Suppressor macrophage treated with lipopolysaccharide for 4 hours (primary cell): Measurements from ENCODE around the gene TLR6.
"Not testable (repeated sequence)": the region's sequence is repeated elsewhere in the genome, so short reads cannot be mapped to it uniquely, and the experiment has no call there.

Experiments
- DNase-seq: peaks from one replicate; pipeline ENCODE4 v3.0.0-alpha.2; 2020

The TLR6 gene

DNA sequence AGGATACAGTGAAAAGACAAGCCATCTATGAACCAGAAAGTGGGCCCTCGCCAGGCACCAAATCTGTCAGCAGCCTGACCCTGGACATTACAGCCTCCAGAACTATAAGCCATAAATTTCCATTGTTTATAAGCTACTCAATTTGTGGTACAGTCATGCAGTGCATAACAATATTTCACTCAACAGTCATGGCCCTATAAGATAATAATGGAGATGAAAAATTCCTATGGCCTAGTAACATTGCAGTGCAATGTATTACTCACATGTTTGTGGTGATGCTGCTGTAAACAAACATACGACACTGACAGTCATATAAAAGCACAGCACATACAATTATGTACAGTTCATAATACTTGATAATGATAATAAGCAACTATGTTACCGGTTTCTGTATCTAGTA, 34.9 kb downstream of the TLR6 start:
- DNase-seq, result no peak

DNA sequence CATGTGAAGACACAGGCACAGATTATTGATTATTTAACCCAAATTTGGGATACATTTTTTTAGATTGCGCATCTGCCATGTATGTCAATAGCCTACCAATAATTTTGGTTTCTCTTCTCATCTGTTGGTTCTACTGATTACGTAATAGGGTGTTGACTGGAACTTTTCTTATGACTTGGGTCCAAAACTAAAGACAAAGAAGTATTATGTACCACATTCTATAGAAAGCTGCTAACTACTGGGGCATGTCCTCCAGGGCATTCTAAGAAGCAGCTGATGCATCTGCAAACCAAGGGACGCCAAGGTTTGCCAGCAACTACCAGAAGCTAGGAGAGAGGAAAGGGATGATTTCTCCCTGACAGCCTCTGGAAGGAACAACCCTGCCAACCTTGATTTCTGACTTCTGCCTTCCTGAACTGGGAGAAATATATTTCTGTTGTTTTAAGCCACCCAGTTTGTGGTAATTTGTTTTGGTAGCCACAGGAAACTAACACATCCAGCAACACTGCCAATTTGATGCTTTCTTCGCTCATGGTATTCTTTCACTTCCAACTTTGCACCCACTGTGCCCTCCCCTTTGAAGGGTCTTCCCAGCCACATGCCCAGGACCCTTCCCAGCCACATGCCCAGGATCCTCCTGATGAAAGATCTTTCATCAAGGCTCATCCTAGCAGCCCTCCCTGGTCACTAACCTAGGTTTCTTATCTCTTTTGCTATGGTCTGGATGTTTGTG, 36.1 kb downstream of the TLR6 start:
- peak; percentile 46 for DNase-seq

DNA sequence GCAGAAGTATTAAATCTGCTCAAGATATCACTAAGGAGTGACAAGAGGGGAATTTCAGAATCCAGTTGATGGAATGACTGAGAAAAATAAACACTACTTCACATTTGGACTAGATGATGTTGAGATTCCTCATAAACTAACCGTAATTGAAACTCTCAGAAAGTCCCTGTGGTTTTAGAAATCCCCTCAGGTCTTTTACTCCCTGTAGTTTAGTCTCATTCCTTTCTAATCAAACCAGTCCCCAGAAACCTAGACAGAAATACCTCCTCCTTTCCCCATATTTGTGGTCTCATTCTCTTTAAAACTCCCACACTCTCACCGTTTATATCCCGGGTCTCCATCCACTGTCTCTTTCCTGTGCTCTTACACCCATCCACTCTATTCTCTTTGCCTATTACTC, 37.0 kb downstream of the TLR6 start:
- DNase-seq, result peak; percentile 69

DNA sequence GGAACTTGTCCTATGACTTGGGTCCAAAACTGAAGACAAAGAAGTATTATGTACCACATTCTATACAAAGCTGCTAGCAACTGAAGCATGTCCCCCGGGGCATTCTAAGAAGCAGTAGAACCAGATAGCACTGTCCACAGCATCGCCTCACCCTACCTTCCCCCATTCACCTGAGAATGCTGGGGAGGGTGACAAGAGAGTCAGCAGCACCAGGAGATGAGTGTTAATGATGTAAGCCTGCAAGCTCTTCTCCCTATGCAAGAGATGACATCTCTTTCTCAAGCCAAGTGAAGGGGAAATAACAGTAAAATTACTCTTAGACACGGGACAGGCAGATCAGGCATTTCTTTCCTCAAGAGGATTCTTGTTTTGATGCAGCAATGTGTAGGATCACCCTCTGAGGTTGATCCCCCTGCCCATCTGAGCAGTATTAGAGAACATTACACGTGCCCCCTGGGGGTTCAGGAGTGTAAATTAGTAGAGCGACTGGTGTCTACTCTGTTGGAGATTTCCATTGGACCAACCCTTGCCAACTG, 38.1 kb downstream of the TLR6 start:
- peak; percentile 70 for DNase-seq

DNA sequence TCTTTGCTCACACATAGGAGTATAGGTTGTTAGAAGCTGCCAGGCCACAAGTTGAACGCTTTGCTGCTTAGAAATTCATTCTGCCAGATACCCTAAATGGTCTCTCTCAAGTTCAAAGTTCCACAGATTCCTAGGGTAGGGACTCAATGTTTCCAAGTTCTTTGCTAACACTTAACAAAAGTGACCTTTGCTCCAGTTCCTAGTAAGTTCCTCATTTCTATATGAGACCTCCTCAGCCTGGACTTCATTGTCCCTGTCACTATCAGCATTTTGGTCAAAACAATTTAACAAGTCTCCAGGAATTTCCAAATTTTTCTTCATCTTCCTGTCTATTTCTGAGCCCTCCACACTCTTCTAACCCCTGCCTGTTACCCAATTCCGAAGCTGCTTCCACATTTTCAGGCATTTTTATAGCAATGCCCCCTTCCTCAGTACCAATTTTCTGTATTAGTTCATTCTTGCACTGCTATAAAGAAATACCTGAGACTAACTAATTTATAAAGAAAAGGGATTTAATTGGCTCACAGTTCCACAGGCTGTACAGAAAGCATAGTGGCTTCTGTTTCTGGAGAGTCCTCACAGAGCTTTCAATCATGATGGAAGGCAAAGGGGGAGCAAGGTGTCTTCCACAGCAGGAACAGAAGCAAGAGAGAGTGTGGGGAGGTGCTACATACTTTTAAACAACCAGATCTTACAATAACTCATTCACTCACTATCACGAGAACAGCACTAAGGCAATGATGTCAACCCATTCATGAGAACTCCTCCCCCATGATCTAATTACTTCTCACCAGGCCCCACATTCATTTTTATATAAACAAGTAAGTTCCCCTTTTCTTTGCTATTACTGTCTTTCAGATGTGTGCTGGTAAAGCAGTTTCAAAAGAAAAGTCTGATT, 40.5 kb downstream of the TLR6 start:
- peak; percentile 92 for DNase-seq

DNA sequence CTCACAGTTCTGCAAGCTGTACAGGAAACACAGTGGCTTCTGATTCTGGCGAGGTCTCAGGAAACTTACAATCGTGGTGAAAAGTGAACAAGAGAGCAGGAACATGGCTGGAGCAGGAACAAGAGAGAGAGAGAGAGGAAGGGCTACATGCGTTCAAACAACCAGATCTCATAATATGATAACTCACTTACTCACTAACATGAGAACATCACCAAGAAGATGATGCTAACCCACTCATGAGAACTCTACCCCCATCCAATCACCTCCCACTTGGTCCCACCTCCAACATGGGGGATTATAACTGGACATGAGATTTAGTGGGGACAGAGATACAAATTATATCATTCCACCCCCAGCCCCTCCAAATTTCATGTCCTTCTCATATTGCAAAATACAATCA, 42.2 kb downstream of the TLR6 start:
- DNase-seq, result no peak

DNA sequence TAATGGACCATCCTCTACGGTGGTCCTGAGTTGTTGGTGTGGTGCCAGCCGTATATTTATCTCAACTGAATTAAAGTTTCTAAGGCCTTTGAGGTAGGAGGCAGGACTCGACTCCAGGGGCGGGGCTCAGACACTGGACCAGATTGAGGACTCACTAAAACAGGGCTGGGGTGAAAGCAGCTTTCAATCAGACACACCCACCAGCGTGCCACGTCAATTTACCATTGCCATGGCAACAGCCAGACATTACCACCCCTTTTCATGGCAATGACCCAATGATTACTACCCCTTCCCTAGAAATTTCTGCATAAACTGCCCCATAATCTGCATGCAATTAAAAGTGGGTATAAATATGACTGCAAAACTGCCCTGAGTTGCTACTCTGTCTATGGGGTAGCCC, 45.3 kb downstream of the TLR6 start:
- DNase-seq, result no peak

DNA sequence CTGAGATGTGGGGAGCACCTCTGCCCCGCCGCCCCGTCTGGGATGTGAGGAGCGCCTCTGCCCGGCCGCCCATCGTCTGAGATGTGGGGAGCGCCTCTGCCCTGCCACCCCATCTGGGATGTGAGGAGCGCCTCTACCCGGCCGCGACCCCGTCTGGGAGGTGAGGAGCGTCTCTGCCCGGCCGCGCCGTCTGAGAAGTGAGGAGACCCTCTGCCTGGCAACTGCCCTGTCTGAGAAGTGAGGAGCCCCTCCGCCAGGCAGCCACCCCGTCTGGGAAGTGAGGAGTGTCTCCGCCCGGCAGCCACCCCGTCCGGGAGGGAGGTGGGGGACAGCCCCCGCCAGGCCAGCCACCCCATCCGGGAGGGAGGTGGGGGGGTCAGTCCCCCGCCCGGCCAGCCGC, 49.2 kb downstream of the TLR6 start:
- not testable (repeated sequence) for DNase-seq

DNA sequence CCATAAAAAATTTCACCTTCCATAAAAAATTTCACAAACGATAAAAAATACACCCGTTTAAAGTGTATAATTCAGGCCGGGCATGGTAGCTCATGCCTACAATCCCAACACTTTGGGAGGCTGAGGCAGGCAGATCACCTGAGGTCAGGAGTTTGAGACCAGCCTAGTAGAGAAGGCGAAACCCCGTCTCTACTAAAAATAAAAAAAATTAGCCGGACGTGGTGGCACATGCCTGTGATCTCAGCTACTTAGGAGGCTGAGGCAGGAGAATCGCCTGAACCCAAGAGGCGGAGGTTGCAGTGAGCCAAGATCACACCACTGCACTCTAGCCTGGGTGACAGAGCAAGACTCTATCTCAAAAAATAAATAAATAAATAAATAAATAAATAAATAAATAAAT, 50.4 kb downstream of the TLR6 start:
- DNase-seq, result not testable (repeated sequence)

DNA sequence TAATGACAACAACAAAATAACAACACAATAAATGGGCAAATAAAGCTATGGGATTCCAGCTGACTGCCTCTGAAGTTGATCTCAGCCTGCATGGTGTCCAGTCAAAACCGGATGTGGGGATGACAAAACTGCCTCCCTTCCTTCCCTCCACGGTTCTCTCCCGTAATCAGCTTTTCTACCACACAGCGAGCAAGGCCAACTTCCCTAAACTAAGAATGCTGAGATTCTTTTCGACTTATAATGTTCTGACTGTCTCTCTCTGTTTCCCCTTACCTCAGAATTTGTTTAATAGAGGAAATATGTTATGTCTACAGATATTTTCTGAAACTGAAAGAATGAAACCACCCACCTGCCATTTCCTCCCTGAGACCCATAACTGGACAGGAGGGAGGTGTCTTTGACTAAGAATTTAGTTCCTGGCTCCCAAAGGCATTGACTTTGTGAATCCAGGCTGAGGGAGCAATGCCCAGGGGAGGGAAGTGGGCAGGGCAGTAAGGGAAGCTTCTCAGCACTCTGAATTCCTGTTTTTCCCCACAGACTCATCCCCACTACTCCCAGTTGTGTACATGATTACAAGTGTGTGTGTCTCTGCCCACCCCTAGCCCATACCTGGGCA, 51.0 kb downstream of the TLR6 start:
- peak; percentile 94 for DNase-seq

DNA sequence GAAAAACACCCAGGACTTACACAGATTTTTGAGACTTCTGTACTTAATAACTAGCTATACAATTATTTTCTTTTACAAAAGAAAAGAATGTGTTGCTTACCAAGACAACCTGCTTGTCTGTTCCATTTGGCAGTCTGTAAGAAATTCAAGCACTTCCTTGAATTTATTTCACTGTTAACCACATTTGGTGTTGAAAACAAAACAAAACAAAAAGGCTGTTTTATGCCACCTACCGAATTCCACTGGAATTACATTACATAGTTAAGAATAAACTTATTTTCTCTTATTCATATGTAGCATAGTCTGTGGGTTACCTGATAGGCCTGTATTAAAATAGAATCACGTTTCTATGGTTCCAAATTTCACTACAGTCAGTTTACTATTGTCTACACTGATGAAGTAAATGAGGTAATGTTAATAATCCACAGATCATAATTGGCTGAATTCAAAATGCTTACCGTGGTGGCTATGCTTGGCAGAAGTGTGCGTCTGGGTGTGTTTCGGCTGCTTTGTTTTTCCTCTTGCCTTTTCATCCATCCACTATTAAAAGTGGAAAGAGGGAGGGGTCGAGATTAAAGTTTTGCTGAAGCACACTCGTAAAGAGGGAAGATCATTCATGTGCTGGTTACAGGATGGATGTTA, 51.8 kb downstream of the TLR6 start, which contains the start of gene TLR1:
Gene TLR1, minus strand, starts transcription at position 138 of the 642 bp plus-strand sequence. CDS start 5,960 bp downstream, outside the sequence.
- peak; percentile 87 for DNase-seq

DNA sequence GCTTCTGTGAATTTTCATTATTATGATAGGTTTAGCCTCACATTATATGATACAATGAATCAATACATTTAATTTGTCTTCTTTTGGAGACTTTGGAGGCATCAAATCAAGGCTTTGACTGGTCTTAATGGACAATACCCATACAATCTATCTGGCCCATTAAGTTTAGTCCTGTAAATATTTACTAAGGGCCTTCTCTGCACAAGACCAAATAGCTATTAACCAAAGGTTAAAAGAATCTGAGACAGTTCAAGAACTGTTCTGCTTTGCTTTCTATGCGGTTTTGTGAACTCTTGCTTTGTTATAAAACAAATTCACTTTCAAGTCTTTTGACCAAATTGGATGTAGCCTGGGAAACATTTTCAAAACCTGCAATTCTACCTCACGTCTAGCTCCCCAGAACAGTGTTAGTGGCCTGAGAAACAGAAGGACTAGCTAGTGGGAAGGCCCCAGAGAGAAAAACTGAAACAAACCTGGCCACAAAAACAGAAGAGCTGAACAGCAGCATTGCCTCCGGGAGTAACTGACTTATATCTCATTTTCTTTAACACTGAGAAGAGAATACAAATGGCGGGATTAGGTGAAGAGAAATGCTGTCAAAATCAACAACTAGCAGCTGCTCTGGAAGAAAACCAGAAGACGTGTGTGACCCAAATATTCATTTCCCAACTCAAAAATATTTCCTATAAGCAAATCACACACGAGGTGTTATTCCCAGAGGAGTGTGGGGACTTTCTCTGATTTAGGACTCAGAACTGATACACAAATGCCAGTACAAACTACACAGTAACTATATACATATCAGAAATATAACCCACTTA, 52.6 kb downstream of the TLR6 start:
- peak; percentile 68 for DNase-seq

DNA sequence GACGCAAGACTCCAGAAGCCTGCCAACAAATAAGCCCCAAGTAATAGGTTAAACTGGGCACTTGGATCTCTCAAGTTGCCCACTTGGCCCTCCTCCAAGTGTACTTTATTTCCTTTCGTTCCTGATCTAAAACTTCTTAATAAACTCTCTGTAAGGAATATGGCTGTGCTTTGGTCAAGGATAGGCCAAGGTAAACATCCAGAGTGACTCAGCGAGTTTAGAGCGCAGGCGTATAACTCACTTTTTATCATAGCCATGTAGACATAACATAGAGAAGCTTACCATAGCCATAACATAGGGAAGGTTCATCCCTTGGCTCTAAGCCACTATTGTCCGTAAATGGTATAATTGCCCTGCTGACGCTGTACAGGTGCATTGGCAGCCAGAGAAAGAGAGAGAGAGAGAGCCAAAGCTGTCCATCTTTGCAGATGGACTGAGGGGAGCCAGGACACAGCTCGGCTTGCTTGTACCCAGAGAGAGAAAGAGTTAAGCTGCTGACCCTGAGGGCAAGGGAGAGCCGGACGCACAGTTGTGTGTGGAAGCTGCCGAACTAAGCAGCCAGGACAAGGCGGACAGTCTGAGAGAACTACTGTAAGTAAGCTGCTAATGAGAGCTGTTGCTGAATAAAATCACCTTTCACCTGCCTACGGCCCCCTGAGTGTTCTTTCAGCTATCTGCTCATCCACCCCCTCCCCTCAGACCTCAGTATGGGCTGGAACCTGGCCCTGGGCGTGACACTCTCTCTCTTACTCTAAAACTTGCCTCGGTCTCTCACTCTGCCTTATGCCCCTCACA, 53.9 kb downstream of the TLR6 start:
- DNase-seq, result no peak

DNA sequence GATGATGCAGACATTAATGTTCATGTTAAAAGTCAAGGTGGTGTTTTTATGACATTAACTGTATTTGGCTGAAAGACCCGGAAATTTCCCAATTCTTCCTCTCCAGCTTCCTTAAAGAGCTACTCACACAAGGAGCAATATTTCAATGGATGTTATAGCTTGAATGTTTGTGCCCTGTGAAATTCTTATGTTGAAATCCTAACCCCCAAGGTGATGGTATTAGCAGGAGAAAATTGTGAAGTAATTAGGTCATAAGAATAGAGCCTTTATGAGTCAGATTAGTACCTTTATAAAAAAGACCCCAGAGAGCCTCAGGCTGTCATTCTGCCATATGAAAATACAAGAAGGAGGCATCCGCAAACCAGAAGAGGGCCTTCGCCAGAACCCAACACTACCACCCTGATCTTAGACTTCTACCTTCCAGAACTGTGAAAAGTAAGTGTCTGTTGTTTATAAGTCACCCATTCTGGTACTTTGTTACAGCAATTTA, 55.6 kb downstream of the TLR6 start:
- DNase-seq, result no peak

DNA sequence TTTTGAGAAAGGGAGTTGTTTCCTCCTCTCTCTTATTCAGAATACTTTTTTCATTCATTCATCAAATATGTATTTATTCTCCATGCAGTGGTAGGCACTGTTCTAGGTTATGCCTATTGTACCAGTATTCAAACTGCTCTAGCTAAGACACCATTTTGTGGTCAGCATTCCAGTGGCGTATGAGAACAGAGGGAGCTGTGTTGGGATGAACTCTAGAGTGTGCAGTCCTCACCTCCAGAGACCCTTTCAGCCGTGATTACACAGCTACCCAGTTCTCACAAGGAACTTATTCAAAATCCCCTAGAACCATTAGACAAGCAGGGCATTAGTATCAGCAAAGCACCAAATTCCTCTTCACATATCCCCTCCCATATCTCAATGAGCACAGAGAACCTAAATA, 56.3 kb downstream of the TLR6 start:
- DNase-seq, result no peak

DNA sequence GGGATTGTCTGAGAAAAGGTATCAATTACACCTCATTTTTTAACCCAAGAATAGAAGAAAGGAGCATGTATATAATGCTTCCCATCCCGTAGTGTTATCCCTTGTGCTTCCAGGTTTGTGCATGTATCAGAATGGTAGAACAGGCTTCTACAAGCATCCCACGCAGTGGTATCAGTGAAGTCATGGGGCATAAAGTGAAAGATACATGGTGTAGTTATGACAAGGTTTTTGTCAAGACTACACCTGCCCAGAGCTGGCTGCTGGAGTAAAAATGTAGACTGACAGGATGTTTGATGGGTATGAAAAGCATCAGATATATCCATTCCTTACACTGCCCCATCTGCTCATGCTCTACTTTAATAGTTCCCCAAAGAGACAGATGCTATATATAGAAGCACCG, 61.5 kb downstream of the TLR6 start:
- DNase-seq, result no peak

DNA sequence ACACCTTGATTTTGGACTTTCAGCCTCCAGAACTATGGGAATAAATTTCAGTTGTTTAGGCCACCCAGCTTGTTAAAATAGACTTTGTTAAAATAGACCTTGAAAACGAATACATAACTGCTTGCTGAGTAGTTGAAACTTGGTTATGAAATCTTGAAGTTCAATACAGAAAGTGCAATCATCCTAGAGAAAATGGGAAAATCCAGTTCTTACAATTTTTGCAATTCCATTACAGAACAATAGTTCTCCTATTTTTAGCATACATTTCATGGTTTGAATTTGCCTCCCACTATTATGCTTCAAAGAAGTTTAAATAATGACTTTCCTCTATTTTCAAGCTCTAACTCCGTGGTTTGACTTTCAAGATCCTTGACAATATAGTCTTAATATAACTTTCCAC, 62.6 kb downstream of the TLR6 start:
- peak; percentile 80 for DNase-seq

DNA sequence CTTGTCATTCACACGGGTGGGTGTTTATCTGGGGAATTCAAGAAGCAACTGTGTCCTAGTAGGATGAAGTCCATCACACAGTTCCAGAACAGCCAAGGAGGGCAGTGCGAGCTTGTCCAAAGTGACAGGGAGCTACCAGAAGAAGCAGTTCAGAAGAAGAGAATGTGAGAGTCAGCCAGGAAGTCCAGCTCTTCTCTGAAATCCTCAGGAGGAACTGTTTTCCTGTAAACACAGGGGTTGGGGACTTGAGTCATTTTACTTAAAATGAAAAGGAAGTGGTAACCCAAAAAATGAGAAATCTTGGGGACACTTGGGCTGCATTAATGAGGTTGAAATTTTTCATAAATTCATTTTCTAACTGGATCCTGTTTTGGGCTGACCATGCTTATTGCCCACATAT, 65.6 kb downstream of the TLR6 start:
- peak; percentile 82 for DNase-seq

DNA sequence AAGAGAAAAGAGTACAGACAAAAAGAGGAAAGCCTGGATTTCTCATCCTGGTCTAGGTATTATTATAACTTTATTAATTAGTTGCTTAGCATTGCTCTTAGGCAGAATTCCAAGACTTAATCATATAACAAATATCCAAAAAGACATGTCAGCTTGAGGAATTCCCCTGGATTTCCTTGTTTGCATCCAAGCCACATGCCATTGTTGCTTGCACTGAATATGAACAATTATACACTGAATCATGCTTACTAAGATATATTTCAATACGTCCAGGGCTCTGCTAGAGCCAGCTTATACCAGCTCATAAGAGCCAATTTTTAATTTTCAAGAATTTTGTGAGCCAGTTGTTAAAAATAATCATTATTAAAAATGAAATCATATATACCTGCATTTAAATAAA, 68.3 kb downstream of the TLR6 start:
- peak; percentile 45 for DNase-seq

DNA sequence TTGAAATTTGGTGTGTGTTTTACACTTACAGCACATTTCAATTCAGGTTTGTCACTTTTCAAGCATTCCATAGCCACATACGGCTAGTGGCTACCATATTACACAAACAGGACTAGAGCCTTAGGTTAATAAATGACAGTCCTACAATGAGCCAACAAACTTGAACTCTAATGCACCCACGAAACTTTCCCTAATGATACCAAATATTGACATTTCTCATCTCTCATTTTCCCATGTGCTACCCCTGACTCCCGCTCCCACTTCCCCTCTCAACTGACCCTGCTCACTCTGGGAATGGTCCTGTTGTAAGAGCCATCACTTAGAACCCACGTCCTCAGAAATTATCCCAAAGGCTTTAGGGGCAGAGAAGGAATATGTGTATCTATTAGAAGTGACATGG, 68.9 kb downstream of the TLR6 start:
- peak; percentile 49 for DNase-seq

DNA sequence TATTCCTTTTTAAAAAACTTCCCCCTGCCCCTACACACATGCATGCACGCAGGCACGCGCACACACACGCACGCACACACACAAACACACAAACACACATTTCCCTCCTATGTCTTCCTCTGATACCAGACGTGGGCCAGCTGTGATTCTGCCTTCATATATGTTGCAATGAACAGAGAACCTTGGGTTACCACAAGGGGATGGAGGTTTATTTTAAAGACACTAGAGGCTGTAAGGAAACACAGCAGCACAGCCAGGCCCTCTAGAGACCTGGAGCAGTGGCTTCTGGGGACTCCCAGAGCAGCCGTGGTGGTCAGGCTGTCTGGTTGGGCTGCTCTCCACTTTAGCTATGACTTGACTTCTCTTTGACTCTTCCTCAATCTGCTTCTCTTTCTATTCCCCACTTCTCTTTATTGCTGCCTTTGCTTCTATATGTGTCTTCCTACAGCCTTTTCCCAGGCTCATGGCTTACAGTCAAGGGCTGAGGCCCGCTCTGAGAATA, 70.7 kb downstream of the TLR6 start:
- peak; percentile 94 for DNase-seq
